Esophagus squamous epithelium (tissue), 5 donors: ENCODE data around the gene HELZ2. TPM values are rescaled to one million over a fixed set of nuclear protein-coding genes. Genes with fewer than 3 reads are reported as not detected.

Experiments
- DNase-seq: peaks from one replicate; lab custom pipeline; 2025; lab: John Stamatoyannopoulos, UW
- H3K27ac ChIP-seq, 4 donors: fragments of 200-600 bp; sonication (generic); one replicate each; pipeline ENCODE4 v1.5.1; 2016 to 2019; ENCODE audit warnings: mild to moderate bottlenecking in 1 of 4
- H3K27me3 ChIP-seq, 4 donors: fragments of 200-600 bp; sonication (generic); 1 replicate in 3 of 4; 2 replicates in 1 of 4; pipeline versions ENCODE4 v1.5.1 to v1.6.0; 2017 to 2021; ENCODE audit warnings: antibody characterized with exemption in 1 of 4
- H3K36me3 ChIP-seq, 3 donors: fragments of 200-600 bp; sonication (generic); one replicate each; pipeline ENCODE4 v1.5.1; 2016 to 2019
- H3K4me1 ChIP-seq, 3 donors: fragments of 200-600 bp; sonication (generic); one replicate each; pipeline ENCODE4 v1.5.1; 2017 to 2019
- H3K4me3 ChIP-seq, 4 donors: fragments of 200-600 bp; sonication (generic); 1 replicate in 3 of 4; 2 replicates in 1 of 4; pipeline ENCODE4 v1.5.1; 2016 to 2019; ENCODE audit warnings: mild to moderate bottlenecking in 2 of 4, moderate library complexity in 1 of 4
- H3K9me3 ChIP-seq, 3 donors: fragments of 200-600 bp; sonication (generic); one replicate each; pipeline ENCODE4 v1.5.1; 2016 to 2019
- POLR2A ChIP-seq, 4 donors: fragments of 450-650 bp; IDR thresholded peaks; one replicate each; pipeline ENCODE4 v1.6.1; 2017; ENCODE audit warnings: antibody characterized with exemption in 4 of 4, mild to moderate bottlenecking in 4 of 4, moderate library complexity in 3 of 4
- WGBS, 2 donors: methylation state at CpG; one replicate each; pipeline ENCODE4 v1.1.5; 2018; 5-methylcytosine and 5-hydroxymethylcytosine counted together
- intact Hi-C: fragments of 100-400 bp; cut with DNase I; formaldehyde crosslinking; loops from one replicate; pipeline ENCODE4 v1.15.0; 2022
- total RNA-seq, 4 donors: library from RNA; depleted of rRNA; stranded (reverse); fragments of >200 nt; gene quantifications; one replicate each; pipeline ENCODE4 v1.1.0, GENCODE V29; 2016
- TF ChIP-seq, protein P1 (sequence below), 6 experiments: fragments of 450-650 bp in 4 of 6; fragments of 200-600 bp in 2 of 6; sonication (generic) in 2 of 6; IDR thresholded peaks; one replicate each; pipeline ENCODE4 v1.5.1; 2016 to 2019; ENCODE audit warnings: antibody characterized with exemption in 6 of 6, mild to moderate bottlenecking in 4 of 6, moderate library complexity in 4 of 6
- donor health status: DM: yes; HTN: yes; CAD: no.

The HELZ2 gene
- total RNA-seq, 4 donors from 2014 or later: 23.7 to 37.6 (median 31.2) TPM

GRCh38 chr20:63592661-63593060, 18.6 kb upstream of the HELZ2 start:
- intact Hi-C loops: no loop called here
- Histone ChIP-seq H3K4me1 (peaks cover 0 to 6% (median 0%) of the 10 kb centered on the region in 3 donors), H3K4me3 (no peak overlapping the region), H3K36me3 (peaks cover 19 to 99% (median 28%) of the 10 kb centered on the region in 3 donors), H3K9me3 (no peaks in the 10 kb centered on the region), H3K27ac (no peak overlapping the region), H3K27me3 (no peaks in the 10 kb centered on the region)
- TF ChIP-seq, protein P1, sequence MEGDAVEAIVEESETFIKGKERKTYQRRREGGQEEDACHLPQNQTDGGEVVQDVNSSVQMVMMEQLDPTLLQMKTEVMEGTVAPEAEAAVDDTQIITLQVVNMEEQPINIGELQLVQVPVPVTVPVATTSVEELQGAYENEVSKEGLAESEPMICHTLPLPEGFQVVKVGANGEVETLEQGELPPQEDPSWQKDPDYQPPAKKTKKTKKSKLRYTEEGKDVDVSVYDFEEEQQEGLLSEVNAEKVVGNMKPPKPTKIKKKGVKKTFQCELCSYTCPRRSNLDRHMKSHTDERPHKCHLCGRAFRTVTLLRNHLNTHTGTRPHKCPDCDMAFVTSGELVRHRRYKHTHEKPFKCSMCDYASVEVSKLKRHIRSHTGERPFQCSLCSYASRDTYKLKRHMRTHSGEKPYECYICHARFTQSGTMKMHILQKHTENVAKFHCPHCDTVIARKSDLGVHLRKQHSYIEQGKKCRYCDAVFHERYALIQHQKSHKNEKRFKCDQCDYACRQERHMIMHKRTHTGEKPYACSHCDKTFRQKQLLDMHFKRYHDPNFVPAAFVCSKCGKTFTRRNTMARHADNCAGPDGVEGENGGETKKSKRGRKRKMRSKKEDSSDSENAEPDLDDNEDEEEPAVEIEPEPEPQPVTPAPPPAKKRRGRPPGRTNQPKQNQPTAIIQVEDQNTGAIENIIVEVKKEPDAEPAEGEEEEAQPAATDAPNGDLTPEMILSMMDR (IDR thresholded peaks at IDR 0.05): no peak
- no peak for TF ChIP-seq POLR2A (IDR thresholded peaks at IDR 0.05)
- DNase-seq: no peak
- WGBS, 2 donors: 94% methylated on average over 11 of the region's 13 CpGs; no CpG with 5 or more reads in 1 of the 2 donors

DNA sequence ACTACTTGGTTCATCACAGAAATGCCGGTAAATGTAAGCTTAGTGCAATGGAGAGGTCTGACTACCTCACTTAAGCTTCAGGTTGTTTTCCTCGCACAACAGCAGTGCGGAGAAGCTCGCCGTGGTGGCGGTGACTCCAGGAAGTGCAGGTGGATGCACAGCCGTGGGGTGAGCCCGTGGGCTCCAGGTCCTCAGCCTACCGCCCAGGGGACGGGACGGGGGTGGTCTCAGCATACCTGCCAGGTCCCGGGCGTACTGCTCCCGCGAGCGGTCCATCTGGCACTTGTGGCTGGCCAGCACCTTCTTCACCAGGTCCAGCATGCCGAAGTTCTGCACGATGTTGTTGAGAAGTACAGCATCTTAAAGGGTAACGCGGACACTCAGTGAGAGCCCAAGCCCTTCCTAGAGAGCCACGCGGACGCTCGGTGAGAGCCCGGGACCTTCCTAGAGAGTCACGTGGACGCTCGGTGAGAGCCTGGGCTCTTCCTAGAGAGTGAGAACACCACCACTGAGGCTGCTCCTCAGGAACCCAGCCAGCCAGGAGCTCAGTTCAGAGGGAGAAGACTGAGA, 17.8 kb upstream of the HELZ2 start:
- WGBS, 2 donors: 92 to 94% methylated on average over 9 to 13 of the region's 28 CpGs
- Histone ChIP-seq H3K27me3 (no peaks in the 10 kb centered on the region), H3K27ac (no peak overlapping the region), H3K9me3 (no peaks in the 10 kb centered on the region), H3K4me3 (no peak overlapping the region), H3K4me1 (peaks cover 0 to 6% (median 0%) of the 10 kb centered on the region in 3 donors), H3K36me3 (peaks cover 19 to 93% (median 28%) of the 10 kb centered on the region in 3 donors)
- no peak for DNase-seq
- TF ChIP-seq POLR2A (IDR thresholded peaks at IDR 0.05): no peak
- TF ChIP-seq, protein P1 (IDR thresholded peaks at IDR 0.05): no peak
- intact Hi-C loops: no loop called here

DNA sequence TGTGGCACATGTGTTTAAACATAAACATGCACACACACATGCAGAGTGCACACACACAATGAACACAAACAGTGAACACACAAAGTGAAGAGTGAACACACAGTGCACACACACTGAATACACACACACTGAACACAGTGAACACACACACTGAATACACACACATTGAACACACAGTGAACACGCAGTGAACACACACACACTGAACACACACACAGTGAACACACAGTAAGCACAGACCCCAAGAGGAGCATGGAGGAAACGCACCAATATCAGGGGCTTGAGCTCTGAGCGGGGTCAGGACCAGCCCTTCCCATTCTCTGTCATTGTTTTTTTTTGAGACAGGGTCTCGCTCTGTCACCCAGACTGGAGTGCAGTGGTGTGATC, 17.1 kb upstream of the HELZ2 start:
- peaks cover 0 to 6% (median 0%) of the 10 kb centered on the region in 3 donors for H3K4me1 ChIP-seq
- H3K27me3 ChIP-seq: no peaks in the 10 kb centered on the region
- H3K4me3 ChIP-seq: no peak overlapping the region
- intact Hi-C loops: no loop called here
- 96% methylated on average over 4 of the region's 4 CpGs for WGBS, 2 donors
- no peak overlapping the region for H3K27ac ChIP-seq
- peaks cover 15 to 86% (median 28%) of the 10 kb centered on the region in 3 donors for H3K36me3 ChIP-seq
- no peak for DNase-seq
- H3K9me3 ChIP-seq: no peaks in the 10 kb centered on the region
- TF ChIP-seq, protein P1 (IDR thresholded peaks at IDR 0.05): no peak
- no peak for TF ChIP-seq POLR2A (IDR thresholded peaks at IDR 0.05)

- WGBS, 2 donors: 82 to 86% methylated on average over 12 to 13 of the region's 52 CpGs
- H3K4me3 ChIP-seq: no peak overlapping the region
- peaks cover 11 to 79% (median 28%) of the 10 kb centered on the region in 3 donors for H3K36me3 ChIP-seq
- H3K4me1 ChIP-seq: peaks cover 0 to 6% (median 0%) of the 10 kb centered on the region in 3 donors
- no peaks in the 10 kb centered on the region for H3K9me3 ChIP-seq
- H3K27ac ChIP-seq: no peak overlapping the region
- intact Hi-C loops: no loop called here
- no peak for DNase-seq
- TF ChIP-seq POLR2A (IDR thresholded peaks at IDR 0.05): no peak
- H3K27me3 ChIP-seq: no peaks in the 10 kb centered on the region
Measured at GRCh38 chr20:63590218-63591146, 16.4 kb upstream of the HELZ2 start.

DNA sequence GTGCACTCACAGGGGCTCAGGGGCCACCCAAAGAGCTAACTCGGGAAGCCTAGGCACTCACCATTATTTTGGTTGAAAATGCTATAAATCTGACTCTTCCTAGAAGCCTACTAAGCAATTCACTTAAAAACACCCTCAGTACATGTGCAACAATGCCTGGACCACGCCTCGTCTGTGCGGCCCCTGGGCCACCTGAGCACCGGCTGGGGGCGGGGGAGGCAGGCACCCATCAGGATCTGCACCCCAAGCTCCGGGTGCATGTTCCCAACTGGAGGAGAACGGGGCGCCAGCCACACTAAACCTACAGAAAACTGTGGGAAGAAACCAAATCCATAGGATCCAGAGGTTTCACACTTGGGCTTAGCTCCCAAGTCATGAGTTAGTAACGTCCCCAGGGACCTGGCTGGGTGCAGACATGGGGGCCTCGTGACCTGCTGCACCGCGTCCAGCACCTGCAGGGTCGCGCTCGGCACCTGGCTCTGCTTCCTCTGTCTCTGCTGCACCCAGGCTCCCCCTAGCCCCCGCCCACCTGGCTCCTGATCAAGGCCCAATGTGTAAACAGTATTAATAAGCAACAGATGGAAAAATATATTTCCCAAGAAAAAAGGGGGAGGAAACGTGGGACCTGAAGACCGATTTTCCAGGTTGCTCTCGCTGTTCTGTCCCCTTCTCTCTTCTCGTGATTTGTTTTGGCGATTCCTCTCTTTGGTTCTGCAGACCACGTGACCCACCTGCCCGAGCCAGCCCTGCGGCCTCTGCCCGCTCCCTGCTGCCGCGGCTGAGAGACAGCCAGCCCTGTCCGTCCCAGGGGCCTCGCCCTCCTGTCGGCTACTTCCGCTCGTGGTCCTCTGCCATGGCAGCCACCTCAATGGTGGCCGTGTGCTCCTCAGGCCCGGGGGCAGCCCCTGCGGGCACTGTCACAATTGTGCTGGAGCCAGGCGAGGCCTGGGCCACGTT, 15.5 kb upstream of the HELZ2 start:
- TF ChIP-seq POLR2A (IDR thresholded peaks at IDR 0.05): no peak
- TF ChIP-seq, protein P1 (IDR thresholded peaks at IDR 0.05): no peak
- Histone ChIP-seq H3K27ac (no peak overlapping the region), H3K4me3 (no peak overlapping the region), H3K4me1 (peaks cover 0 to 6% (median 0%) of the 10 kb centered on the region in 3 donors), H3K27me3 (no peaks in the 10 kb centered on the region), H3K36me3 (peaks cover 11 to 71% (median 28%) of the 10 kb centered on the region in 3 donors), H3K9me3 (no peaks in the 10 kb centered on the region)
- intact Hi-C loops: no loop called here
- DNase-seq: no peak
- 82 to 86% methylated on average over 13 to 23 of the region's 38 CpGs for WGBS, 2 donors
